GM21447 (cell line): ENCODE measurements around the gene GUCY2D.

Source experiments
- ATAC-seq: cut with Tn5 transposase; IDR thresholded peaks from one replicate; pipeline ENCODE4 v1.9.1; 2021; ENCODE audit not compliant: unreplicated experiment

GUCY2D gene

GRCh38 chr17:7989781-7990655 is 12.4 kb upstream of the GUCY2D start:
- ATAC-seq, result no peak

DNA sequence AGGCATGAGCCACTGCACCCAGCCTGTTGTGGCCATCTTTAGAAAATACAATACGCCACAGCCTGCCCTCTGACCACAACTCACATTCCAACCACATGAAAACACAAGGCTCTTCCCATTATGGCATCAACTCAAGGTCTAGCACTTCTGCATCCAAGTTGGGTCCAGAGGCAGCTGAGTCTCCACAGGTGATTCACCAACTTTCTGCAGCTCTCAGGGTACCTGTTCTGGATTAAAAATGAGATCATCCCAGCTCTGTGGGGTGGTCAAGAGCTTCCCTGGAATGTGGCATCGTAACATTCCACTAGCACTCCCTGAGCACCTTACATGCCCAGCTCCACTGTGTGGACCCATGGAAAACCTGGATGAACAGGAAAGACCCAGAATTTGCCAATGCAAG is 9.9 kb upstream of the GUCY2D start:
- ATAC-seq, result no peak

- no peak for ATAC-seq
Measured at GRCh38 chr17:7992924-7993323, 9.5 kb upstream of the GUCY2D start.

DNA sequence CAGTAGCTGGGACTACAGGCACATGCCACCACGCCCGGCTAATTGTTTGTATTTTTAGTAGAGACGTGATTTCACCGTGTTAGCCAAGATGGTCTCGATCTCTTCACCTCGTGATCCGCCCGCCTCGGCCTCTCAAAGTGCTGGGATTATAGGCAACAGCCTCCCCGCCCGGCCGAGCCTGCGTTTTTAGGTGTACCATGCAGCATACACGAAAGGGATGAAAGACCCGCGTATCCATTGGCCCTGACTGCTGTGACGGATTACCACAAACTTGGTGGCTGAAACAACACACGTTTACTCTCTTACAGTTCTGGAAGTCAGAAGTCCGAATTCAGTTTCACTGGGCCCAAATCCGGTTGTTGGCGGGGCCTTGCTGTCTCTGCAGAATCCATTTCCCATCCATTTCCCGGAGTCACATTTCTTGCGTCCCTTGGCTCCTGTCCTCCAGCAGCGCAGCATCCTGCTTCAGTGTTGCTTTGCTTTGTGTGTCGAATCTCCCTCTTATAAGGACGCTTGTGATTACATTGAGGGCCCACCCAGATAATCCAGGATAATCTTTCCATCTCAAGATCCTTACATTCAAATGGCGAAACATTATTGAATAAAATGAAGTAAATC is 8.3 kb upstream of the GUCY2D start:
- ATAC-seq, result no peak

- no peak for ATAC-seq
Measured at GRCh38 chr17:7995724-7996123, 6.7 kb upstream of the GUCY2D start.

DNA sequence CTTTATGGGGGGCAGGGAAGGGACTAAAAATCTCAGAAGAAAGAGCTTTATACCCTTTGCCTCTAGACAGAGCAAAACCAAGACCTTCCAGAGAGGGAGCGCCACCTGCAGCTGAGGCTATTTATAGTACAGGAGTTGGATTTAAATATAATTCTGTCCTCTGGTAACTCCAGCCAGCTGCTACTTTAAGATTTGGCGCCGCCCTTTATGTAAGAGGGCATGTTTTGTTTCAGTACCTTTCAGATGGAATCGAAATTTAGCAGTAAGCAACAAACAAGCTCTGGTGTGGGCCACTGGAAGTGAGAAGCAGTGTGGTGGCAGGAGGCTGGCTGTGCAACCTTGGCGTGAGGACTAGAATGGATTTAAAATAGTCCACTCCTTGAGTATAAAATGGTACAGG is 5.2 kb upstream of the GUCY2D start:
- no peak for ATAC-seq

- ATAC-seq, result no peak
Measured at GRCh38 chr17:8002721-8003593, 542 bp downstream of the GUCY2D start.

- ATAC-seq, result no peak
Measured at GRCh38 chr17:8003594-8004181, 1.3 kb downstream of the GUCY2D start.

GRCh38 chr17:8004899-8005298 is 2.5 kb downstream of the GUCY2D start:
- no peak for ATAC-seq

DNA sequence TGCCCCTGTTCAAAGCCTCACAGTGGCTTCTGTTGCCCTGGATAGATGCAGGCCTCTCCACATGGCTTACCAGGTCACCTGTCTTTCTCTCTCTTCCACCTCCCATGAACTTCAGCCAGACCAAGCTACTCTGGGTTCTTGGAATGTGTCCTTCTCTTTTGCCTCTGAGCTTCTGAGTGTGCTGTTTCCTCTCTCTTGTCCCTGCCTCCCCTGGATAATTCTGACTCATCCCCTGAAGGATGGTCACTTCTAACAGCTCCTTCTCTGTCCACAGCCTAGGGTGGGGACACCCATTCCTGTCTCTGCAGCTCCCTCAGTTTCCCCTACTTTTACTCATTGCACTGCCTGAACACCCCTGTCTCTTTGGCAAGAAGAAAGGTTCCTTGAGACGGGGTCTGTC is 2.9 kb downstream of the GUCY2D start:
- no peak for ATAC-seq

GRCh38 chr17:8005967-8006730 is 3.7 kb downstream of the GUCY2D start:
- ATAC-seq, result no peak

DNA sequence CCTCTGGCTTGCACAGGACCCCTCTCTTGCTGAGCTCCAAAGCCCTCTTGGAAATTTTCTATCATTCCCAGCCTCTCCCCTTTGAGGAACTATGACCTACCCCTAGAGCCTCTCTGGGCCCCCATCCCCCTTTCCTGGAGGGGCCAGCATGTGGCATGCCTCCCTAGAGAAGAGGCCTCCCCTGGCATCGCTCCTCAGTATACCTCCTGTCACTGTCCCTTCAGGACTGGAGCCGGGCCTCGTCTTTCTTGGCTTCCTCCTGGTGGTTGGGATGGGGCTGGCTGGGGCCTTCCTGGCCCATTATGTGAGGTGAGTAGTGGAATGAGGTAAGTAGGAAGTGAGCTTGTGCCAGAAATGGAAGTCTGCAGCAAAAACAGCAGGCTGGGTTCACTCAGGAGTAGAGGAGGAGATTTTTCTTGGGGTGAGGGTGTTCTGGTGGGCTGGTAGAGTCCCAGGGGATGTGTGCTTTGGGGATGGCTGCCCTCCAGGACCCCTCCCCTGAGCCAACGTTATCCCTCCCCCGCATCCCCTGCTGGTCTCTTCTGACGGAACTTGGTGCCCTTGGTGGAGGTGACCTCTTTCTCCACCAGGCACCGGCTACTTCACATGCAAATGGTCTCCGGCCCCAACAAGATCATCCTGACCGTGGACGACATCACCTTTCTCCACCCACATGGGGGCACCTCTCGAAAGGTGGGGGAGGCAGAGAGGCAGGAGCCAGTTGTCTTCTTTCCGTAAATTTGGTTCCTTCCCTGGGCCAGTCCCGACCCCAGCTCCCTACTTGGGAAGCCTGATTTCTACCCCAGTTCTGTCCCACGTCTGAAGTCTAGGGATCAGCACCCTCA is 4.6 kb downstream of the GUCY2D start:
- no peak for ATAC-seq

DNA sequence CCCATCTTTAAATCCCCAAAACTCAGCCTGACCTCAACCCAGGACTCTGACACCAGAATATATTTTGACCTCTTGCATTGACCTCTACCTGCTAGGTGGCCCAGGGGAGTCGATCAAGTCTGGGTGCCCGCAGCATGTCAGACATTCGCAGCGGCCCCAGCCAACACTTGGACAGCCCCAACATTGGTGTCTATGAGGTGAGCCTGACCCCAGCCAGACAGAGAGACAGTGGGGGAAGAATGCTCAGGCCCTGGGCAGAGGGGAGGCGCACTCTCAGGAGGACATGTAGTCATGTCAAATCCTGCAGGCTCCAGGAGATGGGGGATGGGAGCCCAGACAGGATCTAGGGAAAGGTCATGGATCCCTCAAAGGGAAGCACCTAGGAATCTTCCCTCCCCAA is 5.4 kb downstream of the GUCY2D start:
- no peak for ATAC-seq

DNA sequence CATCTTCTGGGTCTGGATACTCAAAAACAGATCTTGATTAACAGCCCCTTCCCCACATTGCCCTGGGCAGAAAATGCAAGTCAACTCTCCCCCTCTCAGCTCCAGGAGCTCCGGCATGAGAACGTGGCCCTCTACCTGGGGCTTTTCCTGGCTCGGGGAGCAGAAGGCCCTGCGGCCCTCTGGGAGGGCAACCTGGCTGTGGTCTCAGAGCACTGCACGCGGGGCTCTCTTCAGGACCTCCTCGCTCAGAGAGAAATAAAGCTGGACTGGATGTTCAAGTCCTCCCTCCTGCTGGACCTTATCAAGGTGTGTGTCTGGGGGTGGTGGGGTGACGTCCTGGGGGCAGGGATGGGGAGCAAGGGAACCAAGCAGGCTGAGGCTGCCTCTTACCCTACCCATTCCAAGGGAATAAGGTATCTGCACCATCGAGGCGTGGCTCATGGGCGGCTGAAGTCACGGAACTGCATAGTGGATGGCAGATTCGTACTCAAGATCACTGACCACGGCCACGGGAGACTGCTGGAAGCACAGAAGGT is 9.7 kb downstream of the GUCY2D start:
- no peak for ATAC-seq

GRCh38 chr17:8012996-8013640 is 10.7 kb downstream of the GUCY2D start:
- ATAC-seq, result no peak

- no peak for ATAC-seq
Measured at GRCh38 chr17:8013731-8014557, 11.5 kb downstream of the GUCY2D start.

DNA sequence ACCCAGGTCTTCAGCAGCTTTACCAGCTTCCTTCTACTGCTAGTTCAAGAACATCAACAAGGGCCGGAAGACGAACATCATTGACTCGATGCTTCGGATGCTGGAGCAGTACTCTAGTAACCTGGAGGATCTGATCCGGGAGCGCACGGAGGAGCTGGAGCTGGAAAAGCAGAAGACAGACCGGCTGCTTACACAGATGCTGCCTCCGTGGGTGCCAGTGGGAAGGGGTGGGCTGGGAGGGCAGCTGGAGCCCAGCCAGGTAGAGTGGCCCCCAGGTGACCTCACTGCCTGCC is 12.1 kb downstream of the GUCY2D start:
- no peak for ATAC-seq

DNA sequence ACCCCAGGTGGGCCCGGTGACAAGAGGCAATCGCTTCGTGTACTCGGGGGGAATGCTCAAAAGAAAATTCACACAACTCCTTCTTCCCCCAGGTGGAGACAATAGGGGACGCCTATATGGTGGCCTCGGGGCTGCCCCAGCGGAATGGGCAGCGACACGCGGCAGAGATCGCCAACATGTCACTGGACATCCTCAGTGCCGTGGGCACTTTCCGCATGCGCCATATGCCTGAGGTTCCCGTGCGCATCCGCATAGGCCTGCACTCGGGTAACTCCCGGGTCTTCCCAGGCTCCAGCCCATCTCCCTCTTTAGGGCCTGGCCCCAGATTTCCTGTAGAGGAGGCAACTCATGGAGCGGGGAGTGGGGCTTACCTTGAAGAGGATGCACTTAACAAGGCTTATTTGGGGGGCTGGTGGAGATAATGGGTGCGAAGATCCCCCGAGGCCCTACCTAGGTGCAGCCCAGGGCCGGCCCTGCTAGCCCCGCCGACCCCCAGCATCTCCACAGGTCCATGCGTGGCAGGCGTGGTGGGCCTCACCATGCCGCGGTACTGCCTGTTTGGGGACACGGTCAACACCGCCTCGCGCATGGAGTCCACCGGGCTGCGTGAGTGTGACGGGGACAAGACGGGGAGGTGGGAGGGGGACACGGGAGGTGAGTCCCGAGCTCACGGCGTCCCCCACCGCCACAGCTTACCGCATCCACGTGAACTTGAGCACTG is 13.0 kb downstream of the GUCY2D start:
- no peak for ATAC-seq
